Breast epithelium (tissue), 4 donors: ENCODE measurements around the gene TMEM198. TPM values are rescaled to one million over a fixed set of nuclear protein-coding genes. Genes with fewer than 3 reads are reported as not detected.

Experiments used
- DNase-seq, 2 donors: peaks; one replicate each; pipeline ENCODE4 v3.0.0-alpha.2; 2019; ENCODE audit warnings: low spot score in 2 of 2
- H3K27ac ChIP-seq, 2 donors: fragments of 200-600 bp; sonication (generic) in 1 of 2; one replicate each; pipeline ENCODE4 v1.5.1; 2016 to 2019; ENCODE audit warnings: mild to moderate bottlenecking in 1 of 2
- H3K27me3 ChIP-seq, 2 donors: fragments of 200-600 bp; sonication (generic) in 1 of 2; one replicate each; pipeline versions ENCODE4 v1.5.1 to v1.6.0; 2017 to 2019; ENCODE audit warnings: control low read depth in 1 of 2, mild to moderate bottlenecking in 1 of 2
- H3K36me3 ChIP-seq: fragments of 200-600 bp; one replicate; pipeline ENCODE4 v1.5.1; 2019
- H3K4me1 ChIP-seq, 2 donors: fragments of 200-600 bp; sonication (generic); one replicate each; pipeline ENCODE4 v1.5.1; 2016 to 2019; ENCODE audit warnings: control low read depth in 1 of 2
- H3K4me3 ChIP-seq, 3 donors: fragments of 200-600 bp; sonication (generic); 1 replicate in 2 of 3; 2 replicates in 1 of 3; pipeline ENCODE4 v1.5.1; 2016 to 2019; ENCODE audit warnings: mild to moderate bottlenecking in 3 of 3, moderate library complexity in 2 of 3
- H3K9me3 ChIP-seq, 2 donors: fragments of 200-600 bp; sonication (generic) in 1 of 2; one replicate each; pipeline ENCODE4 v1.5.1; 2016 to 2019; ENCODE audit warnings: control low read depth in 1 of 2
- CTCF ChIP-seq, 3 donors: fragments of 450-650 bp; IDR thresholded peaks; one replicate each; pipeline ENCODE4 v1.5.1; 2016 to 2017; ENCODE audit warnings: antibody characterized with exemption in 3 of 3, mild to moderate bottlenecking in 3 of 3, moderate library complexity in 3 of 3
- POLR2A ChIP-seq: fragments of 450-650 bp; IDR thresholded peaks from one replicate; pipeline ENCODE4 v1.6.1; 2016; ENCODE audit warnings: antibody characterized with exemption, mild to moderate bottlenecking, moderate library complexity
- POLR2AphosphoS5 ChIP-seq, 3 donors: sonication (generic); formaldehyde crosslinking; IDR thresholded peaks; one replicate each; pipeline ENCODE4 v1.6.1; 2017; ENCODE audit warnings: antibody characterized with exemption in 3 of 3
- intact Hi-C: fragments of 100-400 bp; cut with DNase I; formaldehyde crosslinking; loops from one replicate; pipeline ENCODE4 v1.15.1; 2023; ENCODE audit warnings: low total_unique reads
- total RNA-seq, 3 donors: library from RNA; depleted of rRNA; stranded (reverse); fragments of >200 nt; gene quantifications; one replicate each; pipeline ENCODE4 v1.1.0, GENCODE V29; 2016

The TMEM198 gene
- total RNA-seq, 3 donors from 2014 or later = 1.6 to 1.9 (median 1.8) TPM

GRCh38 chr2:219499555-219499954 lies 44.3 kb upstream of the TMEM198 start:
- Histone ChIP-seq H3K9me3 (no peaks in the 10 kb centered on the region), H3K27me3 (no peaks in the 10 kb centered on the region), H3K4me3 (peak overlapping the region; percentile 58 to 73 (median 64)), H3K4me1 (peaks cover 0 to 6% of the 10 kb centered on the region in 2 donors), H3K36me3 (peaks cover 4% of the 10 kb centered on the region), H3K27ac (no peak overlapping the region)
- DNase-seq = no peak
- intact Hi-C loops = no loop called here
- no peak for TF ChIP-seq CTCF (IDR thresholded peaks at IDR 0.05)
- no peak for TF ChIP-seq POLR2AphosphoS5 (IDR thresholded peaks at IDR 0.05)
- no peak for TF ChIP-seq POLR2A

GRCh38 chr2:219500135-219500534 lies 43.7 kb upstream of the TMEM198 start:
- Histone ChIP-seq H3K27me3 (no peaks in the 10 kb centered on the region), H3K27ac (no peak overlapping the region), H3K4me3 (no peak overlapping the region), H3K4me1 (peaks cover 0 to 6% of the 10 kb centered on the region in 2 donors), H3K9me3 (no peaks in the 10 kb centered on the region), H3K36me3 (peaks cover 5% of the 10 kb centered on the region)
- TF ChIP-seq POLR2A (no peak), POLR2AphosphoS5 (IDR thresholded peaks at IDR 0.05) (no peak), CTCF (IDR thresholded peaks at IDR 0.05) (no peak)
- intact Hi-C loops = no loop called here
- DNase-seq = no peak

- intact Hi-C loops = no loop called here
- H3K4me3 ChIP-seq = no peak overlapping the region
- H3K4me1 ChIP-seq = peaks cover 0 to 6% of the 10 kb centered on the region in 2 donors
- no peaks in the 10 kb centered on the region for H3K9me3 ChIP-seq
- peaks cover 20% of the 10 kb centered on the region for H3K36me3 ChIP-seq
- no peak for DNase-seq
- no peak overlapping the region for H3K27ac ChIP-seq
- TF ChIP-seq POLR2A (no peak), POLR2AphosphoS5 (IDR thresholded peaks at IDR 0.05) (no peak), CTCF (IDR thresholded peaks at IDR 0.05) (no peak)
- H3K27me3 ChIP-seq = no peaks in the 10 kb centered on the region
Measured at GRCh38 chr2:219501849-219502248, 42.0 kb upstream of the TMEM198 start.

- Histone ChIP-seq H3K36me3 (peaks cover 20% of the 10 kb centered on the region), H3K9me3 (no peaks in the 10 kb centered on the region), H3K27ac (no peak overlapping the region), H3K4me1 (peaks cover 0 to 6% of the 10 kb centered on the region in 2 donors), H3K27me3 (no peaks in the 10 kb centered on the region), H3K4me3 (no peak overlapping the region)
- DNase-seq = no peak
- TF ChIP-seq POLR2A (no peak), POLR2AphosphoS5 (IDR thresholded peaks at IDR 0.05) (no peak), CTCF (IDR thresholded peaks at IDR 0.05) (no peak)
- intact Hi-C loops = no loop called here
Measured at GRCh38 chr2:219502618-219503017, 41.2 kb upstream of the TMEM198 start.

- Histone ChIP-seq H3K9me3 (no peaks in the 10 kb centered on the region), H3K4me3 (no peak overlapping the region), H3K27ac (no peak overlapping the region), H3K27me3 (peaks cover 0 to 9% of the 10 kb centered on the region in 2 donors), H3K4me1 (no peaks in the 10 kb centered on the region), H3K36me3 (peaks cover 20% of the 10 kb centered on the region)
- no peak for DNase-seq
- no peak for TF ChIP-seq CTCF (IDR thresholded peaks at IDR 0.05)
- TF ChIP-seq POLR2AphosphoS5 (IDR thresholded peaks at IDR 0.05) = no peak
- TF ChIP-seq POLR2A = no peak
- intact Hi-C loops = no loop called here
Measured at GRCh38 chr2:219505585-219505984, 38.2 kb upstream of the TMEM198 start.
